Suppressor macrophage treated with lipopolysaccharide for 4 hours (primary cell): ENCODE results near the gene MIER1.

ENCODE experiments used
- DNase-seq: peaks from one replicate; pipeline ENCODE4 v3.0.0-alpha.2; 2020

MIER1 gene

DNA sequence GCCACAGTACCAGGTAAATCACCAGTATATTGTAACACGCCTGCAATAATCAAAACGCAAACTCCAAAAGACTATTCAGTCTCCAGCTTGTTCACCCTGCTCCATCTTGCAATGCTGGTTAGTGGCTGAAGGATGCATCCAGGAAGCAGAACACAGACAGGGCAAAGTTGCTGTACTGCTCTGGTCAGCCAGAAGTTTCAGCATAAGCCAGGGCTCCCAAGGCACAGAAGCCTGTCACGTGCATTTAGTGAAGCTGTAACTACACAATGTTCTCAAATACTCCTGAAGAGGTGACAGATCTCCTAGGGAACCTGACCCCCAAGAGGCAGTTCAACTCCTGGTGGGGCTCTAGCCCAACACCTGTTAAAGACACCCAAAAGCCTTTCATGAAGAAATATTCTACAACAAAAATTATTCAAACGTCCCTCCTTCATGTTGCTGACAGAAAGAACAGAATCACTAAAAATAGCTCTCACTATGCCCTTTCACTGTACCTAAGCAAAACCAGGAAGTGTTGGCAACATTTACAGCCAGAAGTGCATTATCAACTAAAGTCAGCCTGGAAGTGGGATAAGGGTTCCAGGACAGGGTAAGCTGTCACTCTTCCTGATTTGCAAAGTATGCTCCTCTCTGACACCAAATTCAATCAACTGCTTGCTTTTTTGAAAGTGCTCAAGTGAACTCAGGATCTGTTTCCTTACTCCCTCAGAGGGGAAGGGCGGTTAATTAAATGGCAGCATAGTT lies 77.1 kb downstream of the MIER1 start:
- no peak for DNase-seq

DNA sequence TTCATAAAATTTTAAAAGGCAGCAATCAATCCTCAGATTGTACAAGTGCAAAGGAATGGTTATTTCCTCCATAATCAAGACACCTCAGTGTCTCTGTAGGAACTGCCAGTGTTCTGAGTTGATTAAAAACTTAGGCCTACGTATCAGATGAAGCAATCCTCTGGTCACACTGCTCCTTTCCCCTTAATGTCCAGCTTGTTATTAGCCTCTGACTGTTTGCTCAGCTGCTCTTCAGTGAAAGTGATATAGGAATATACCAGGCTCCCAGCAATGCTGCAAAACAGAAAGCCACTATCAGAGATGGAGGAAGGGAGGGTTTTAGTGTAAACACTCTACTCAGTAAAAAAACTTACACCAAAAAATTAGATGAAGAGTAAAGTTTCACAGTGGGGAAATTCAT lies 79.4 kb downstream of the MIER1 start:
- DNase-seq = no peak

DNA sequence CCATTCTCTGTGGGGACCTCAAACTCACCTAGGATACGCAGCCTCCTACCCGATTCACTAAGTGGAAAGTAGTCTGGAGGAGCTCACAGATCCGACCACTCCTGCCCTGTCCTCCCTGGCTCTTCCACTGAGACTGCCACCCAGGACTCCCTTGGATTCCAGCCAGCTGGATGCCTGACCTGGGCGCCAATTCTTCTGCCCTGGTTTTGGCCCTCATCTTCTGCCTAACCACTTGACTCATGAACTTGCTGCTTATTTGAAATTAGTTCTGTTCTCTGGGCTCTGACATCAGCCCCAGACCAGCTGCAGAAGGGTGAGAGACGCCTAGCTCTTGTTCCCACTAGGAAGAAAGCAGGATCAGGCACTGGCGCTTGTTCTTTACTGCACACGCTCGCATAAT lies 80.3 kb downstream of the MIER1 start:
- no peak for DNase-seq

DNA sequence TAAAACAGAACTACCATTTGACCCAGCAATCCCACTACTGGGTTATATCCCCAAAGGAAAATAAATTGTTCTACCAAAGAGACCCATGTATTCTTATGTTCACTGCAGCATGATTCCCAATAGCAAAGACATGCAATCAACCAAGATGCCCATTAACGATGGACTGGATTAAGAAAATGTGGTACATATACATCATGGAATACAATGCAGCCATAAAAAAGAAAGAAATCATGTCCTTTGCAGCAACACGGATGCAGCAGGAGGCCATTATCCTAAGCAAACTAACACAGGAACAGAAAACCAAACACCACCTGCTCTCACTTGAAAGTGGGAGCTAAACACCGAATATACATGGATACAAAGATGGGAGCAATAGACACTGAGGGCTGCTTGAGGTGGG lies 85.0 kb downstream of the MIER1 start:
- DNase-seq = no peak

DNA sequence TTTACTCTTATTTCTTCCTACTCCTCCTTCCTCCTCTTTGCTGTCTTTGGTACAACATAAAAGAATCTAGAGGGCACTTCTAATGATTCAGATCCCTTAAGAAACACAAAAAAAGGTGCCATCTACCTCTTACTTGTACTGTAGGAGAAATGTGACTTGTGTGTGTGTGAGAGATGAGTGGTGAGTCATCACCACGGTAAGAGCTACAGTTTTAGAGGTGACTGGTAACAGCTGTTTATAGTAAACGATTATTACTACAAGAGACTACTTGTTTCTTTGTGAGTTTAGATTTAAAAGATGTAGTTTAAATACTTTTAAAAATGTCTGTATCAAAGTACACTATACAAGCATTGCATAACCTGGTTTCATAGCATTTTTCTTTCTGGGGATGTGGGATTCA lies 88.8 kb downstream of the MIER1 start:
- no peak for DNase-seq

DNA sequence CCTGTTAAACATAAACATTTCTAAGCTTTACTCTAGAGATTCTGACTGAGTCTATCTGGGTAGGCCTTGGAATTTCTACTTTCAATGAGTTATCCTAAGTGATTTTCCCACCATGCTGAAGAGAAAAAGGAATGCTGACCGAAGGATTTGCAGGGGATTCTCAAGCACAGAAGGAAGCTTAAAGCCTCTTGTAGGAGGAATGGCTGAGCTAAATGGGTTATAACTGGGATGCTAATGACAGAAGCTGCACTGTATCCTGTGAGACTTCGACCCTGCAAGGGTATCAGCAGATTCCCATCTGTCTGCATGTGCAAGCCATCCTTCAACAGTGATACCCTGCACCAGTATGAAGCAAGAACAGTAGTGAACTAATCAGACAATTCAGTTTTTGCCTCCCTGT lies 93.8 kb downstream of the MIER1 start:
- no peak for DNase-seq

DNA sequence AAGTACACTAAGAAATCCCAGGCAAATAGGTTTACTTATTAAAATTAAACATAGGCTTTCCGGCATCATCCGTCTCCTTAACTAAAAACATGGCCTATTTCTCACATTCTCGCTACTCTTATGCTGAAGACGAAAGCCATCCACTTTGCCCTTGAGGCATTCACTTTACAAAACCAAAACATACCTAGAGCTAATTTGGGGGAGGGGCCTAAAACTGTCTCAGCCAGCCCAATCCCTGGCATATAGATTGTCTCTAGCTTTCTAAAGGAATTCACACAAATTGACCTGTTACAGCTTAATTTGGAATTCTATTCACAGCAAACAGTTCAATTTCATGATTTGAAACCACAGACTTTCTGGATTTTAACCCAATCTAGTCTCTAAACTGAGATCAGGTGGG lies 94.3 kb downstream of the MIER1 start:
- DNase-seq = no peak

DNA sequence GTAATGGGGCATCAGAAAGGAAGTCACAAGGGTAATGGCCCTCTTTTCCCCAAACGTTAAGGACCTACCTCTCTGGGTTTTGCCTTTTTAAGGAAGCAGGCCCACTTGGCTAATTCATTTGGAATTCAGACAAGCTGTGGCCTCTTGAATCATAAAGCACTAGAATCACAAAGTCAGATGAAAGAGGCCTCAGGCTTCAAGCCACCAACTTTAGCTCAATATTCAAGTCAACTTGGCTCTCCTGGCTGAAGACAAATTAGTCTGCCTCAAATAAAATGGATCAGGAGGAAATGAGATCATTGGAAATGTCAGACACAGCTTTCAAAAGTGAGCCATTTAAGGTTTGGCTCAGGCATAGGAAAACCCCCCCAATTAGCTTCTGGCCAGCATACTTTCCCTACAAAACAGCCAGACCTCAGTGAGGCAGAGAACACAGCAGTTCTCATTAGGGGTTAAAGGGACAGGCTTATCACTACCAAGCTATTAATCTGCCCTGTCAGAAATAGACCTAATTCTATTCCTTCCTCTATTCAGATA lies 94.9 kb downstream of the MIER1 start:
- no peak for DNase-seq

DNA sequence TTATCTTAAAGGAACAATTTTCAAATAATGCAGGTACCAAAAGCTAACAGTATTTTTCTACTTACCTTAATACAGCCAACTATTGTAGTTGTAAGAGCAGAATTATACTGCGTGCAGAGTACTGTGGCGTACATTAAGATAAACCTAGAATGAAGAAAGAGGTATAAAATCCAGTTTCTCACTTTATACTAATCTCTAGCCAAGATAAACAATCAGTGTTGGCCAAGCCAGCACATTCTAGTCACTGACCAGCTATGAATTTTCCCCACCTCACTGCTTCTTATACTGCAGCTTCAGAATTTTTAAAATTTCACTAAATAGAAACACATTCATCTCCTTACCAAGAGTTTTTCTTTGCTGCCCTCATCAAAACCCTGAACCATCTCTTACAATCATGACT lies 95.5 kb downstream of the MIER1 start:
- no peak for DNase-seq

DNA sequence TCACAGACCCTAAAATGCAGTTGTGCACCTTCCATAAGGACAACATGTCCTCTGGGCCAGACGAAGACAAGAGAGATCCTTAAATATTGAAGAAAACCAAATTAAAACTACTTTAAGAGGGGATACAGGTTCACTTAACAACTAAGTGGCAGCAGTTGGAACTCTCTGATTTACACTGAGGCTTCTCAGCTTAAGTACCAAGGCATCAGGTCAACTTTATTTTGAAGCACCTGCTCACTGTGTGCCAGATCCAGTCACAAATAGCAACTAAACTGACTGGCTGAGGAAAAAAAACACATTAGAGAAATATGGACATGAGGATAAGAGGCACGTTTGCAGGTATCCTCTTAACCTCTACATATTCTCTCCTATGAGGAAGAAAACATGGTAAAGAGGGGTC lies 96.0 kb downstream of the MIER1 start:
- DNase-seq = no peak

DNA sequence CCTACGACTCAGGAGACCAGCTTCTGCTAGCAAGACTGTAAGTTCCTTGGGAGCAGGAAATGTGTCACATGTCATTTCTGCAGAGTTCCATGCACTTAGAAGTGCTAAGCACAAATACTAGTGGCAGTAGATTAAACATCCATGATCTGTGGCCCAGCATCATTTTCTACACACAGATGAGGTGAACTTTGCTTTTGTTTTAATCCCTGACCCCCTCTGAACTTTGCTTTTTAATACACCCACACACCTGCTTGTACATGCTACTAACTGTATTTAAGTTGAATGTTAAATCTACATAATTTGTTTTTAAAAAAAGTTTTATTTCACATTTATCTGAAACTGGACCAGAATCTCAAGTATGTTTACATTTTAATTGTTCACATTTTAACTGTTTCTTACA lies 104.7 kb downstream of the MIER1 start:
- no peak for DNase-seq

DNA sequence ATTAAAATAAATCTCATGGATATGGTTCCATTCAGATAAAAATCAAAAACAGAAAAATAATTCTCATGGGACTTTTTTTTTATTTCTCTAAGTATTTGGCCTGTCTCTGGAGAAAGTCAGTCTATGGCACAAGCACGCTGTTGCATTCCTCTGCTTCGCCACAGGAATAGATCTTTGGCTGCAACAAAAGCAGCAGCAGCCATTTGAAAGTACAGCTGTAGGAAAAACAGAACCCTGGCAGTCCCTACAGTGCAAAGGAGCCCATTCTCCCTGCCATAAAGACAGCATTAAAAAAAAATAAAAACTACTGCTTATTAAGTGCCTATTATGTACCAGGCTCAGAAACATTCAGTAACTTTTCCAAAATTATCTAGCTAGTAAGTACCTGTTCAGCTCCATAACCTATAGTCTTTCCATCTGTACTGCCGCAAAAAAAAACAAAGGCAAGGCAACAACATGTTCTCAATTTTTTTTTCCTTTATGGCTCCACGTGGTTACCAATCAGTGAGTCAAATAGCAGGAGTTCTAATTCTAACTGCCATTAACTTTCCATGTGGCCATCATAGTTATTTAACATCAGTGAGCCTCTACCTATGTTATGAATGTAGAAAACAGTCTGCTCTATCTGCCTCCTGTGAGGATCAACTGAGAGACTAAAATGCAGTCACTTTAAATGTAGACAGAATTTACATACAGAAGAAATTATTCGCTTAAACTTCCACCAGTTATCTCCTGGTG lies 106.5 kb downstream of the MIER1 start:
- no peak for DNase-seq

DNA sequence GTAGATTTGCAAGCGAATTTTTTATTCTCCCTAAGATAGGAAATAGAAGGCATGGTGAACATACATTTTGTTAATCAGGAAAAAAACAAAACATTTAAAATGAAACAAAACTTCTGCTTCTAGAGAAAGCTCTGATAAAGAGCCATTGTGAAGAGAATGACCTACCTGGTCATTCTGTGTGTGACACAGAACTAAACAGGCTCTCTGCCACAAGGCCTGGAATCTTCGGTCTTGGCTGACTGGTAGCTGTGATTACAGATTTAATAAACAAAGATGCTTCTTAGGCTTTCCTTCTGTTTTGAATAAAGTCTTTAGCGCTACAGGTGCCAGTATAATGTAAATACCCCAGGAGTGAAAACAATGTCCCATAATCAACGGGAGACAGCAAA lies 107.1 kb downstream of the MIER1 start:
- DNase-seq = no peak
